Activated naive CD4-positive, alpha-beta T cell treated with anti-CD3 and anti-CD28 coated beads, Interleukin-2, amount 50 U/mL, for 24 hours (primary cell): Measurements from ENCODE around the gene MAML2.

Experiments
- H3K27ac Mint-ChIP-seq: one replicate; pipeline ENCODE4 v1.8.0; 2021; ENCODE audit warnings: mild to moderate bottlenecking, mixed read lengths
- H3K27me3 Mint-ChIP-seq: one replicate; pipeline ENCODE4 v1.8.0; 2021; ENCODE audit warnings: mixed read lengths
- H3K36me3 Mint-ChIP-seq: one replicate; pipeline ENCODE4 v1.8.0; 2021; ENCODE audit warnings: mixed read lengths
- H3K4me1 Mint-ChIP-seq: one replicate; pipeline ENCODE4 v1.8.0; 2021; ENCODE audit warnings: mixed read lengths
- H3K4me3 Mint-ChIP-seq: one replicate; pipeline ENCODE4 v1.8.0; 2021; ENCODE audit warnings: mild to moderate bottlenecking, mixed read lengths
- H3K9me3 Mint-ChIP-seq: one replicate; pipeline ENCODE4 v1.8.0; 2021; ENCODE audit warnings: mixed read lengths

The MAML2 gene

GRCh38 chr11:96314326-96315020, 28.5 kb downstream of the MAML2 start:
- Mint-ChIP-seq H3K4me1 (peaks cover 96% of the 10 kb centered on the region), H3K36me3 (peaks cover 31% of the 10 kb centered on the region), H3K9me3 (no peaks in the 10 kb centered on the region), H3K27ac (peak overlapping the region; percentile 89), H3K4me3 (peak overlapping the region; percentile 4), H3K27me3 (no peaks in the 10 kb centered on the region)

- H3K4me1 Mint-ChIP-seq, result peaks cover 96% of the 10 kb centered on the region
- no peaks in the 10 kb centered on the region for H3K9me3 Mint-ChIP-seq
- peaks cover 30% of the 10 kb centered on the region for H3K36me3 Mint-ChIP-seq
- no peak overlapping the region for H3K4me3 Mint-ChIP-seq
- peak overlapping the region; percentile 89 for H3K27ac Mint-ChIP-seq
- no peaks in the 10 kb centered on the region for H3K27me3 Mint-ChIP-seq
Observed at GRCh38 chr11:96313163-96313562, 29.8 kb downstream of the MAML2 start.

GRCh38 chr11:96311120-96311568, 31.9 kb downstream of the MAML2 start:
- no peaks in the 10 kb centered on the region for H3K9me3 Mint-ChIP-seq
- peak overlapping the region; percentile 76 for H3K27ac Mint-ChIP-seq
- no peaks in the 10 kb centered on the region for H3K27me3 Mint-ChIP-seq
- H3K36me3 Mint-ChIP-seq, result peaks cover 17% of the 10 kb centered on the region
- H3K4me3 Mint-ChIP-seq, result no peak overlapping the region
- H3K4me1 Mint-ChIP-seq, result peaks cover 94% of the 10 kb centered on the region

GRCh38 chr11:96310236-96310635, 32.8 kb downstream of the MAML2 start:
- Mint-ChIP-seq H3K4me1 (peaks cover 90% of the 10 kb centered on the region), H3K9me3 (no peaks in the 10 kb centered on the region), H3K27me3 (no peaks in the 10 kb centered on the region), H3K4me3 (no peak overlapping the region), H3K27ac (no peak overlapping the region), H3K36me3 (peaks cover 10% of the 10 kb centered on the region)

GRCh38 chr11:96309643-96310017, 33.4 kb downstream of the MAML2 start:
- peaks cover 10% of the 10 kb centered on the region for H3K36me3 Mint-ChIP-seq

GRCh38 chr11:96309016-96309642, 33.9 kb downstream of the MAML2 start:
- Mint-ChIP-seq H3K9me3 (no peaks in the 10 kb centered on the region), H3K36me3 (peaks cover 10% of the 10 kb centered on the region), H3K4me1 (peaks cover 83% of the 10 kb centered on the region), H3K4me3 (peak overlapping the region; percentile 49), H3K27ac (peak overlapping the region; percentile 88), H3K27me3 (no peaks in the 10 kb centered on the region)

More at GRCh38 chr11:96309643-96310017, 33.4 kb downstream of the MAML2 start:
- H3K4me1 Mint-ChIP-seq, result peaks cover 84% of the 10 kb centered on the region
- H3K27ac Mint-ChIP-seq, result peak overlapping the region; percentile 88
- H3K4me3 Mint-ChIP-seq, result no peak overlapping the region
- H3K27me3 Mint-ChIP-seq, result no peaks in the 10 kb centered on the region
- no peaks in the 10 kb centered on the region for H3K9me3 Mint-ChIP-seq

GRCh38 chr11:96307776-96308140, 35.2 kb downstream of the MAML2 start:
- Mint-ChIP-seq H3K9me3 (no peaks in the 10 kb centered on the region), H3K4me1 (peaks cover 83% of the 10 kb centered on the region), H3K4me3 (peak overlapping the region; percentile 86), H3K27ac (peak overlapping the region; percentile 96), H3K36me3 (peaks cover 5% of the 10 kb centered on the region), H3K27me3 (no peaks in the 10 kb centered on the region)

- H3K27ac Mint-ChIP-seq, result peak overlapping the region; percentile 96
- peaks cover 83% of the 10 kb centered on the region for H3K4me1 Mint-ChIP-seq
- peak overlapping the region; percentile 86 for H3K4me3 Mint-ChIP-seq
- no peaks in the 10 kb centered on the region for H3K27me3 Mint-ChIP-seq
- H3K36me3 Mint-ChIP-seq, result peaks cover 5% of the 10 kb centered on the region
- H3K9me3 Mint-ChIP-seq, result no peaks in the 10 kb centered on the region
Observed at GRCh38 chr11:96306933-96307775, 35.8 kb downstream of the MAML2 start.

GRCh38 chr11:96306600-96306932, 36.4 kb downstream of the MAML2 start:
- H3K4me1 Mint-ChIP-seq, result peaks cover 84% of the 10 kb centered on the region
- H3K27me3 Mint-ChIP-seq, result no peaks in the 10 kb centered on the region
- H3K4me3 Mint-ChIP-seq, result peak overlapping the region; percentile 86

GRCh38 chr11:96306071-96306470, 36.9 kb downstream of the MAML2 start:
- H3K36me3 Mint-ChIP-seq, result peaks cover 2% of the 10 kb centered on the region
- peaks cover 83% of the 10 kb centered on the region for H3K4me1 Mint-ChIP-seq
- H3K27ac Mint-ChIP-seq, result no peak overlapping the region

More at GRCh38 chr11:96306600-96306932, 36.4 kb downstream of the MAML2 start:
- Mint-ChIP-seq H3K9me3 (no peaks in the 10 kb centered on the region), H3K36me3 (peaks cover 2% of the 10 kb centered on the region), H3K27ac (peak overlapping the region; percentile 66)

GRCh38 chr11:96303980-96304379, 39.0 kb downstream of the MAML2 start:
- peaks cover 86% of the 10 kb centered on the region for H3K4me1 Mint-ChIP-seq
- peaks cover 11% of the 10 kb centered on the region for H3K36me3 Mint-ChIP-seq
- peak overlapping the region; percentile 34 for H3K4me3 Mint-ChIP-seq
- no peaks in the 10 kb centered on the region for H3K9me3 Mint-ChIP-seq
- peak overlapping the region; percentile 66 for H3K27ac Mint-ChIP-seq
- no peaks in the 10 kb centered on the region for H3K27me3 Mint-ChIP-seq

More at GRCh38 chr11:96306071-96306470, 36.9 kb downstream of the MAML2 start:
- no peaks in the 10 kb centered on the region for H3K9me3 Mint-ChIP-seq
- no peak overlapping the region for H3K4me3 Mint-ChIP-seq
- no peaks in the 10 kb centered on the region for H3K27me3 Mint-ChIP-seq

GRCh38 chr11:96303064-96303463, 39.9 kb downstream of the MAML2 start:
- Mint-ChIP-seq H3K36me3 (peaks cover 13% of the 10 kb centered on the region), H3K27ac (no peak overlapping the region), H3K27me3 (no peaks in the 10 kb centered on the region), H3K4me1 (peaks cover 82% of the 10 kb centered on the region), H3K9me3 (no peaks in the 10 kb centered on the region), H3K4me3 (peak overlapping the region; percentile 30)

GRCh38 chr11:96301818-96302217, 41.2 kb downstream of the MAML2 start:
- peak overlapping the region; percentile 30 for H3K27ac Mint-ChIP-seq
- H3K4me3 Mint-ChIP-seq, result no peak overlapping the region
- peaks cover 80% of the 10 kb centered on the region for H3K4me1 Mint-ChIP-seq
- H3K36me3 Mint-ChIP-seq, result peaks cover 19% of the 10 kb centered on the region
- no peaks in the 10 kb centered on the region for H3K27me3 Mint-ChIP-seq
- no peaks in the 10 kb centered on the region for H3K9me3 Mint-ChIP-seq

GRCh38 chr11:96299155-96299888, 43.7 kb downstream of the MAML2 start:
- no peak overlapping the region for H3K4me3 Mint-ChIP-seq
- H3K4me1 Mint-ChIP-seq, result peaks cover 91% of the 10 kb centered on the region
- H3K9me3 Mint-ChIP-seq, result no peaks in the 10 kb centered on the region
- H3K27me3 Mint-ChIP-seq, result no peaks in the 10 kb centered on the region
- peaks cover 19% of the 10 kb centered on the region for H3K36me3 Mint-ChIP-seq
- peak overlapping the region; percentile 70 for H3K27ac Mint-ChIP-seq

GRCh38 chr11:96295369-96295768, 47.6 kb downstream of the MAML2 start:
- no peaks in the 10 kb centered on the region for H3K27me3 Mint-ChIP-seq
- peaks cover 4% of the 10 kb centered on the region for H3K9me3 Mint-ChIP-seq
- no peak overlapping the region for H3K27ac Mint-ChIP-seq
- H3K36me3 Mint-ChIP-seq, result peaks cover 29% of the 10 kb centered on the region
- H3K4me1 Mint-ChIP-seq, result peaks cover 90% of the 10 kb centered on the region
- no peak overlapping the region for H3K4me3 Mint-ChIP-seq
